Measurements from ENCODE around the gene GLG1.

- TF ChIP-seq JUND (IDR thresholded peaks at IDR 0.05) (no peak), POLR2A (IDR thresholded peaks at IDR 0.05; ENCODE audit: borderline replicate concordance, extremely low read depth, insufficient read depth, insufficient read length) (no peak), YY1 (IDR thresholded peaks at IDR 0.05; ENCODE audit: extremely low read depth, insufficient replicate concordance, low read depth, low read length) (no peak), CTCF (IDR thresholded peaks at IDR 0.05 in 2 of 3, conservative IDR thresholded peaks at IDR 0.05 in 1 of 3; ENCODE audit: borderline replicate concordance in 1 of 3, insufficient read depth in 1 of 3, low read depth in 2 of 3, low read length in 2 of 3) (no peak), EZH2 (IDR thresholded peaks at IDR 0.05) (no peak), SIN3A (IDR thresholded peaks at IDR 0.05; ENCODE audit: low read depth) (no peak), RAD21 (IDR thresholded peaks at IDR 0.05; ENCODE audit: low read depth) (no peak)
Measured at GRCh38 chr16:74472010-74472409, 134.9 kb downstream of the GLG1 start.
